ENCODE data around the gene KCNK3.
"Not testable (repeated sequence)": the region's sequence is repeated elsewhere in the genome, so short reads cannot be mapped to it uniquely, and the experiment has no call there.

KCNK3 gene

GRCh38 chr2:26730549-26731344, 38.2 kb downstream of the KCNK3 start:
- no peak for DNase-seq (ENCODE audit: low read depth in 2 of 2)

- no peak for DNase-seq (ENCODE audit: low read depth in 2 of 2)
Measured at GRCh38 chr2:26731714-26732113, 39.2 kb downstream of the KCNK3 start.

- no peak for DNase-seq (ENCODE audit: low read depth in 2 of 2)
Measured at GRCh38 chr2:26732446-26732845, 39.9 kb downstream of the KCNK3 start.

GRCh38 chr2:26733413-26733812, 40.9 kb downstream of the KCNK3 start:
- DNase-seq (ENCODE audit: low read depth in 2 of 2): no peak

GRCh38 chr2:26735097-26735496, 42.6 kb downstream of the KCNK3 start:
- DNase-seq (ENCODE audit: low read depth in 2 of 2): no peak

GRCh38 chr2:26735883-26736588, 43.5 kb downstream of the KCNK3 start:
- DNase-seq (ENCODE audit: low read depth in 2 of 2): no peak

GRCh38 chr2:26737221-26737620, 44.7 kb downstream of the KCNK3 start:
- DNase-seq (ENCODE audit: low read depth in 2 of 2): no peak

GRCh38 chr2:26738481-26738880, 46.0 kb downstream of the KCNK3 start:
- DNase-seq (ENCODE audit: low read depth in 2 of 2): no peak

- DNase-seq (ENCODE audit: low read depth in 2 of 2): no peak
Measured at GRCh38 chr2:26739514-26739913, 47.0 kb downstream of the KCNK3 start.

- DNase-seq (ENCODE audit: low read depth in 2 of 2): no peak
Measured at GRCh38 chr2:26740346-26740745, 47.8 kb downstream of the KCNK3 start.

- peak in 1 of 2 donors; percentile 11 for DNase-seq (ENCODE audit: low read depth in 2 of 2)
Measured at GRCh38 chr2:26740890-26741302, 48.4 kb downstream of the KCNK3 start.

- no peak for DNase-seq (ENCODE audit: low read depth in 2 of 2)
Measured at GRCh38 chr2:26742048-26742770, 49.7 kb downstream of the KCNK3 start.

- DNase-seq (ENCODE audit: low read depth in 2 of 2): no peak
Measured at GRCh38 chr2:26743852-26744251, 51.3 kb downstream of the KCNK3 start.

- DNase-seq (ENCODE audit: low read depth in 2 of 2): no peak
Measured at GRCh38 chr2:26744953-26745352, 52.4 kb downstream of the KCNK3 start.

GRCh38 chr2:26745609-26746327, 53.2 kb downstream of the KCNK3 start:
- peak; percentile 29 to 47 for DNase-seq (ENCODE audit: low read depth in 2 of 2)

GRCh38 chr2:26746934-26747333, 54.4 kb downstream of the KCNK3 start:
- DNase-seq (ENCODE audit: low read depth in 2 of 2): no peak

GRCh38 chr2:26749787-26750420, 57.4 kb downstream of the KCNK3 start:
- not testable (repeated sequence) for DNase-seq (ENCODE audit: low read depth in 2 of 2)

- not testable (repeated sequence) for DNase-seq (ENCODE audit: low read depth in 2 of 2)
Measured at GRCh38 chr2:26750467-26750866, 57.9 kb downstream of the KCNK3 start.

GRCh38 chr2:26752656-26753055, 60.1 kb downstream of the KCNK3 start:
- no peak for DNase-seq (ENCODE audit: low read depth in 2 of 2)

- no peak for DNase-seq (ENCODE audit: low read depth in 2 of 2)
Measured at GRCh38 chr2:26754539-26754938, 62.0 kb downstream of the KCNK3 start.

- no peak for DNase-seq (ENCODE audit: low read depth in 2 of 2)
Measured at GRCh38 chr2:26754972-26755670, 62.6 kb downstream of the KCNK3 start.

Data from stimulated activated CD8-positive, alpha-beta memory T cell treated with anti-CD3 and anti-CD28 coated beads, Interleukin-15, amount 100 ng/mL, for 4 hours (primary cell).